ENCODE results near the gene NUDT3.

GRCh38 chr6:34374069-34374468, 18.4 kb downstream of the NUDT3 start:
- TF ChIP-seq CTCF (IDR thresholded peaks at IDR 0.05; ENCODE audit: low read depth, low read length) (no peak), EZH2phosphoT487 (IDR thresholded peaks at IDR 0.05; ENCODE audit: low read depth) (no peak)

Measured in OCI-LY3 (cell line).